ENCODE measurements around the gene NPIPB4.
"Not testable (repeated sequence)": the region's sequence is repeated elsewhere in the genome, so short reads cannot be mapped to it uniquely, and the experiment has no call there.

- TF ChIP-seq CTCF (conservative IDR thresholded peaks at IDR 0.05; ENCODE audit: low read depth in 2 of 2); REST (IDR thresholded peaks at IDR 0.05; ENCODE audit: unreplicated experiment); ETS1 (IDR thresholded peaks at IDR 0.05): not testable (repeated sequence)
These were observed 27.6 kb downstream of the NPIPB4 start for GRCh38 chr16:21829929-21830328.

Measured in GM23338 (cell line).